GM19467 (cell line): ENCODE data around the gene PAPPA.

Experiments
- ATAC-seq: cut with Tn5 transposase; IDR thresholded peaks from one replicate; pipeline ENCODE4 v1.9.1; 2021; ENCODE audit warnings: mild to moderate bottlenecking, moderate library complexity; ENCODE audit not compliant: unreplicated experiment

Gene PAPPA

DNA sequence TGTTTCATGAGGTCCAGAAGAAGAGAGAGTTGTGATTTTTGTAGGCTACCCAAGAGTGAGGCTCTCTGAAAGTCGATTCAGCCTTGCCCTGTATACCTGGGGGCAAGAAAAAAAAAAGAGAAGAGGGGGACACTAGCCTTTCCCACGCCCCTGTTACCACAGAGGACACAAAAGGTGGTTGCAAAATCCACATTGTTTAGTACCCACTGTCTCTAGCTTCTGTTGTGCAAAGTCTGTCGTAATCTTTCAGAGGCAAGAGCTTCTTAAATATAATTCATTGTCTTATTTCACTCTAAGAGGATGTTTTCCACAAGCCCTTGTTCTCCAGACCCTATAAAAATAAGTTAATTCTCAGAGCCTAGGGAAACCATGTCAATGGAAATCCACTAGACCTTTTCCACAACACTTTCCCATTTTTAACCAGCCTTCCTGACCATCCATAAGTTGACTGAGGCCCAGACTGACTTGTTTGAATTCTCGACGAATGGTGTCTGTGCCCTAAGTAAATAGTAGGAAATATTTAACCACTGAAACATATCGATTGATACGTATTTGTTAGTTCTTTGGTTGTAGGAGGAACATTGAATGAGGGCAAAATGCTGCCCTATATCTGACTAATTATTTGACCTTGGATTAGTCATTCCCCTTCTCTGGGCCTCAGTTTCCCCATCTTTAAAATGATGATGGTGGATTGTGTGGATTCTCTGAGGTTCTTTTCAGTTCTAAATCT lies 182.7 kb downstream of the PAPPA start:
- ATAC-seq, result no peak

DNA sequence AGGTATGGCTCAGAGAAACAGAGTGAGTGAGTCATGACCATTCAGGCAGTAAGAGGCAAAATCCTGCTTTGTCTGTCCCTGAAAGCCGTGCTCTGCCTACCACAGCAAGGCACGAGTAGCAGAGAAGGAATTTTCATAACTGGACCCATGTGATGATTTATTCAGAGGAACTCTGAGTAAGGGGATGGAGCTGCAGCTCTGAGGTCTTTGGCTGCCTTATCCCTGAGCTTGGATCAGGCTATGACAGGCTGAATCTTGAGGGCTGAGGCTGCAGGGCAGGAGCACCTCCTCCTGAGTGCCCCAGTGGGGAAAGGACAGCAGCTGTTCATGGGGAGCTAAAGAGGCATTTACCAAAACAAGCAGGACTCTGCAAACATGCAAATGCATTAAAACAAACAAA lies 183.4 kb downstream of the PAPPA start:
- no peak for ATAC-seq

DNA sequence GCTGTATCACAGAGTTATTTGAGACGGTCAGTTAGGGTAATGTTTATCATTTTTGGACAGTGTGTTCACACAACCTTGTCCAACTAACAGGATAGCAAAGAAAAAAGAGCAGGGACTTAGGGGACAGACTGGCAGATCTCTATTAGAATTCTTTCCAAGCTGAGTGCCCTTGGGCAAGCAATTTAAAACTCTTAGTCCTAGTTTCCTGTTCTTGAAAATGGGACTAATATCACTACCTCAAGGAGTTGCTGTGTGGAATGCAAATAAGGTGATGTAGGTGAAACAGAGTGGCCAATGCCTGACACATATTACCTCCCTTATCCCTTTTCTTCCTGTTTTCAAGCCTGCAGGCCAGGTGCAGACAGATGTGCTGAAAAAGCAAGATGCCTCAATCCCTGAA lies 186.7 kb downstream of the PAPPA start:
- no peak for ATAC-seq

DNA sequence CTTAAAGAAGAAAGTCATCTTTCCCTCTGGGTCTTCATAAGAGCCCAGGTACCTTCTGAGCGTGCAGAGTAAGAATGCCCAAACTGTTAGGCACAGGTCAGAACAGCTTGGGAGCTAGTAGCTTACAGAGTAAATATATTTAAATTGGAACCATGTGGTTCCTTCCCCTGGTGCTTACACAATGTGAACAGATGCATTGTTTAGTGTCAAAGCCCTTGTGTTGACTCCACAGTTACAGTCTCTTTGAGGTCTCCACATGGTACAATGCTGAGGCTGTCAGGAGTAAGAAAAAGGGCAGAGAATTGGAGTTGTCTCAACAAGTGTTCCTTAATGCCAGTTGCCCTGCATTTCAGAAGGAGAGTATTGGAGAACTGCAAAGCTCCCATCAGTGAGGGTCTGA lies 188.5 kb downstream of the PAPPA start:
- no peak for ATAC-seq

DNA sequence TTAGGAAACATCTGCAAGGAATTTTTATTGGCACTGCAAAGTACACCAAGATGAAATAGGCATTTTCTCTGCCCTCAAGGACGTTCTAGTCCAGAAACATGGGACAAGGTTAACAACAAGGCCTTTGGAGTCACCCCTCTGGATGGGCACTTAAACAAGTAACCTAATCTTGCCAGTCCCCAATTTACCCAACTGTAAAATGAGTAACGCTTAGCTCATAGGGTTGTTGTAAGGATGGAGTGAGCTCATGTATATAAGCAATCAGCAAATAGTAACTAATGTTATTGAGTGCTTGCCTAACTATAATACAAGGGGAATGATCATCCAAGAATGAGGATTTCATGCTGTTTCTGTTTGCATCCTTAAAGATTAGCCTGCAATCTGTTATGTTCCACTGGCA lies 189.3 kb downstream of the PAPPA start:
- ATAC-seq, result no peak

DNA sequence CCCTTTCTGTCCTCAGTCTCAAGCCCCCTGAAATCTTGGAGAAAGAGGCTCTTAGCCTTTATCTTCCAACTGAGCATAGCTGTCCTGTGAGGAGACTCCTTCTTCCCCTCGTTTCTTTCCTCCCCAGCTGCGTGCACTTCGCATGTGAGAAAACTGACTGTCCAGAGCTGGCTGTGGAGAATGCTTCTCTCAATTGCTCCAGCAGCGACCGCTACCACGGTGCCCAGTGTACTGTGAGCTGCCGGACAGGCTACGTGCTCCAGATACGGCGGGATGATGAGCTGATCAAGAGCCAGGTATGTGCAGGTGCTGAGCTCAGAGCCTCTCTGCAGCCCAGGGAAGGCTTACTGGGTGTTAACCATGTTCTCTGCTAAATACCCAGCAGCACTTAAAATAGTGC lies 190.8 kb downstream of the PAPPA start:
- no peak for ATAC-seq

DNA sequence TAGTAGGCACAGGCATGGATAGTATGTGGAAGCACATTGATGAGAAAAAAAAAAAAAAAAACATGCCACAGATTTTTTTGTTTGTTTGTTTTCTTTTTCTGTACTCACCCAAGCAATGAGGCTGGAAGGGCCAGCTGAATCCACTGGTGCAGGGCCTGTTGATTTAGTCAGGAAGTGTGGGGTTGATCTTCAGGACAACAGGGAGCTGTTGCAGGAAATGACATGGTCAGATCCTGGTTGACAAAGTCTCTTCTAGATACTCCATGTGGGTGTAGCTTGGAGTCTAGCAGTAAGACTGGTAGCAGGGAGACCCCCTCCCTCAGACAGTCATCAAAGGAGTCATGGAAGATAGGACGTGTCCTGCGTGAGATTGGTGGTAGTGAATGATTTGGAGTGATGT lies 191.8 kb downstream of the PAPPA start:
- ATAC-seq, result no peak

DNA sequence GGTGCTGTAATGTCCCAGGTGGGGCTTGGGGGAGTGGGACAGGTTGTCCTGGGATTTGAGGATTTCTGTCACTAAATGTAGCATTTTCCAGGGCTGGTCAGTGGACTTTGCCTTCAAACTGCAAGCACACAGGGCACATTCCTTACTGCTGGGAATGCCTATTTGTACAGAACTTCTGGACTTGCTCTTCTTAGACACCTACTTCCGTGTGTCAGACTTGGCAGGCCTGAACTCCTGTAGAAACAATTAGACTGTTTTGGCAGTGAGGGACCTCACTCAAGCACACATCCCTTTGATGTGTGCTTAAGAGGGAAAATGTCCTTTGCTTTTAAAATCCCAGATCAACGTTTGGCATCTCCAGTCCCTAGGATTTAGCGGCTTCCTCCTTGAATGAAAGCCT lies 192.2 kb downstream of the PAPPA start:
- ATAC-seq, result no peak

DNA sequence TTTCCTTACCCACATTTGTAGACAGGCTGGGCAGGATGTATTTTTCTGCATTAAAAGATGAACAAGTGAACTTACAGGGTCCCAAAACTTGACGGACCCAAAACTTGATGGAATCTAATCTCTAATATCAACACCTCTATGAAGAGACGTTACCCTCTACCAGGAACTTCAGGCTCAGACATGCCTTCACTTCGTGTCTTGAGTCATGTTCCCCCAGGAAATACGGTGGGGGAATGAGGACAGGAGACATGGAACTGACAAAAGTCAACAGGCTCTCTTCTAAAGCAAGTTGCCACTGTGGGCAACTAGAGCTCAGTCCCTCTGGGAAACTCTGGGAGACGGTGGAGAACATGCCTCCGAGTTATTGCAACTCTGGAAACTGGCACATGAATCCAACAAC lies 196.1 kb downstream of the PAPPA start:
- no peak for ATAC-seq

DNA sequence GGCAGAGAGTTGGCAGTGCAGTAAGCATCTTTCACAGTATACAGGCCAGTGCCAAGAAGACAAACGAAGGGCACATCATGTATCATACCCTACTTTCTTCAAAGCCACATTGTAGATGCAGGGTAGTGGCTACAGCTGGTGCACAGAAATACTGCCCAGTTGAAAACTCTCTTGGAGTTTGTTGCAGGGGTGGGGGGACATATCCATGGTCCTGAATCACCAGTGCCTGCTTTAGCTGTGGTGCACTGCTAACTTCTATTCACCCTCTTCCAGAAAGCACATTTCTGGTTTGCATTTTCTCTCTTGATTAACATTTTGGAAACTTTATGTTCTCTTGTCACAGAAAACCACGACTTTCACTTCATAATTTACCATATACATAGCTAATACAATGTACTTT lies 196.6 kb downstream of the PAPPA start:
- ATAC-seq, result no peak

DNA sequence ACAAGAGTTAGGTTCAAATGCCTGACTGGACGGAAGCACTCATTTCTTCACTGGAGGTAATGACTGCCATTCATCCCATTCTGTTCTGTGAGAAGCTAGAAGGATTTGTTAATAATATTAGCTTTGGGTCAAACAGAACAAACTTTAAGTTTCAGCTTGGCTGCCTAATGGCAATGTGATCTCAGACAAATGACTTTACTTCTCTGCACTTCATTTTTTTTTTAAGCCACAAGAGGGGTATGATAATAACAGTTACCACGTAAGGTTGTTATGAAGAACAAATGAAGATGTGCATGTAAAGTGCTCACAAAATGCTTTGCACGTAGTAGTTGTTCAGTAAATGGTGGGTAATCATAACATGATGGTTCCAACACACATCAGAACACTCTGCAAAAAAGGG lies 199.4 kb downstream of the PAPPA start:
- ATAC-seq, result no peak

DNA sequence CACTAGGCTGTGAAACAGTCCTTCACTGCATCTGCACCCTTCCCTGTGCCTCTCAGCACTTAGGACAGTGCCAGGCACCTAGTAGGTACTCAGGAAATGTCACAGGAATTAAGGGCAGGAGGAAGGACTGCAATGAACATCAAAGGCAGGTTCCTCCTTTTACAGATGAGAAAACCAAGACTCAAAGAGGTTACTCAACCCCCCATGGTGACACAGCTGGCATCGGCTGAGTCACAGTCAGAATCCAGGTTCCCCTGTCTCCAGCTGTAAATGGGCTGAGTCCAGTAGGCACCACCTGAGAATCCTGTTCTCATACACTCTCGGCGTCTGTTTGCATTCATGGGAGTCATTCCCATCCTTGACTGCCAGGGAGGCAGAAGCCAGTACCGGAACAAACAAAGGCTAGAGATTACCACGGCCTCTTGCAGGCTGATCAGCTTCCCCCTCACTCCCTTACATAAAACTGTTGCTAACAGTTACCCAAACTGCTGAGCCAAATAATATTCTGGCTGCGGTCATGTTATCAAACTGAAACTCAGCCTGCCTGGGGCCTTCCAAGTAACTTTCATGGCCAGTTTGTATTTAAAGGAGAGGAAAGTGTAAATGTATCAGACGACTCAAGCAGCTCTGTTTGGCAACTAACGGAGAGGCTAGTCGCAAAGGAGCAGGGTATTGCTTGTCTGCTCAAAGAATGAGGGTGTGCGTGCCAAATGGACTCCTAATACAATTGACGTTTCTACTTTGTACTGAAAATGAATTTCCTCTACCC lies 201.7 kb downstream of the PAPPA start:
- no peak for ATAC-seq

DNA sequence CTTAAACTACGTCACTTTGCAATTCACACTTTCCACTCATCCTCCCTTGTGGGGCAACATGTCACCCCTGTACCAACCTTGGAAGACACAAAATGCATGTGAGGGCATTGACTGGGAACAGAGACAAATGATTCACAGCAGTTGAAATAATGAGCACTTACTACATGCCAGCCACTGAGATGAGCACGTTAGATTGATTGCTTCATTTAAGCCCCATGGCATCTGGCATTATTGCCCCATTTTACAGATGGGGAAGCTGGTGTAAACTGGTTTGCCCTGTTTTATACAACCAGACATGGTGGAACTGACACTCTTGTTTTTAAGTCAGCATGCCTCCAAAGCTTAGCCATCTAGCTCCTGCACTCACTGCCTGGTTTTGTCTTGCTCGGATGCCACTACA lies 204.7 kb downstream of the PAPPA start:
- ATAC-seq, result no peak

DNA sequence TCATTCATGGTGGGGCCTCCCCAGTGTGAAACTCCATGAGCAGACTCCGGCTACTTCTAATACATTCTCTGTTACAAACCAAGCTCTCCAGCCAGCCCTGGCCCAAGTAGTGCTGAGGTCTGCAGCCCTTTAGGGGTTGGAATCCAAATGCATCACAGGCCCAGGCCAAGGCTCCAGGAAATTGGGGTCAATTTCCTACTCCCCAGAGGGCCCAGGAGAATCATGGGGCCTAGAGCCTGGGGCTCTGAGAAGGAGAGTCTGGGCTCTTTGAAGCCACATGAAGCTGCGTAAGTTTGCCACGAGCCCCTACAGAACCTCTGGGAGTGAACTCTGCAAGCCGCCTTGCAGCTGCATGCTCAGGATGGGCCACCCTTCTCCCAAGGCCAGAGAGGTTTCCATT lies 206.4 kb downstream of the PAPPA start:
- ATAC-seq, result no peak

DNA sequence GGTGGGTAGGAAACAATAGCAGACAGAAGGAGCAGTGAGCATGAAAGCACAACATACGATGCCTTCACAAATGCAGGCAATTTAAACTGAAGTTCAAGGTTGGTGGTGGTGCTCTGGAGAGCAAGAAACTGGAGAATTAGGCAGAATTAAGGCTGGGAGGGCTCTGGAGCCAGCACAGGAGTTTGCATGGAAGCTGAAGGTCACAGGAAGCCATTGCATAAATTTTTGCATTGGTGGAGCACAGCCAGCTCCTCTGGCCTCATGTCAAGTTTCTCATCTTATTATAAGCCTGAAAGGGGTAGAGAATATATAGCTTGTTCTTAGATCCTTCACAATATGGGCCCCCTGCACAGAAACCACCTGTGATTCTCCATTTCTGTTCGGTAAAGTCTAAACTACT lies 207.4 kb downstream of the PAPPA start:
- ATAC-seq, result no peak

DNA sequence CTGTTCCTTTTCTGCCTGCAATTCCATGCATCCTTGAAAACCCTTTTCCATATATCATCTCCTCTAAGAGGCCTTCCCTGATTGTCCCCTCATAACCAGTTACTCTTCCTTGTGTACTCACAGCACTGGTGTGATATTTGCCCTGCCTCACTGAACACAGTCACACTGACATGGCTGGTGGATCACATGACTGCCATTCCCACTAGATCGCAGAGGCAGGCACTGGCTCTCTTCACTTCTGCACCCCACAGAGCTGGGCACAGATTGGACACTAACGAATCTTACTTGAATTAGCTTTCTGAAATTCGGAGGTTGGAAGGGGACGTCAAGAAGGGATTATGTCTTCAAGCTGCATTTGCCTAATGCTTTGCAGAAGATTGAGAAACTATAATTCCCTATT lies 208.0 kb downstream of the PAPPA start:
- ATAC-seq, result no peak

DNA sequence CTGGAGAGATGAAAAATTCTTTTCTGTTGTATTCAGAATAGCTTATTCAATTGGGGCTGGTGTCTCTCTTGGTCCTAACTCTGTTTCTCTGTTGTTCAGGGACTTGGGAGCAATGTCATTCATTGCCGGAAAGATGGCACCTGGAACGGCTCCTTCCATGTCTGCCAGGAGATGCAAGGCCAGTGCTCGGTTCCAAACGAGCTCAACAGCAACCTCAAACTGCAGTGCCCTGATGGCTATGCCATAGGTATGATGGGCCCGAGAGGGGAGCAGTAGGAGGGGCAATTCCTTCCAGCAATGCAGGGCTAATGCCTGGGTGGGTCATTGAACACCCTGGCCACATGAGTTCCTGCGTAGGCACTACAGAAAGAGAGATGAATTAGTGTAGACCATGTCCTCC lies 208.9 kb downstream of the PAPPA start:
- no peak for ATAC-seq

DNA sequence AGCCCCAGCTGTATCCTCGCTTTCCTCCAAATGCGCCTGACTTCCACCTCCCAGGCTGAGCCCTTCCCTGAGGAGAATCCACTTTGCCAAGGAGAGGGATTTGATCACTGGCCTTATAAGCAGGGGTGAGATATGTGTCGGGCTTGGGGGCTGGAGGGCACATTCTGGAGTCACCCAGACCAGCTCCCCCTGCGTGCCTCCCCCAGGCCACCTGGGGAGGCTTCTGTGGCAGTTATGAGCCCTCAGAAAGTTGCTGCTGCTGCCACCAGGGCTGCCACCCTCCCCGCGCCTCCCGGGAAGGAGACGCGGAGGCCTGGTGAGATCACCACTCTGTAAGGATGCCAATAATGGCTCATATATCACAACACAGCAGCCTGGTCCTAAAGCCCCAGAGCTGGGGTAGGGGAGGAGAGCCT lies 211.5 kb downstream of the PAPPA start:
- ATAC-seq, result no peak

DNA sequence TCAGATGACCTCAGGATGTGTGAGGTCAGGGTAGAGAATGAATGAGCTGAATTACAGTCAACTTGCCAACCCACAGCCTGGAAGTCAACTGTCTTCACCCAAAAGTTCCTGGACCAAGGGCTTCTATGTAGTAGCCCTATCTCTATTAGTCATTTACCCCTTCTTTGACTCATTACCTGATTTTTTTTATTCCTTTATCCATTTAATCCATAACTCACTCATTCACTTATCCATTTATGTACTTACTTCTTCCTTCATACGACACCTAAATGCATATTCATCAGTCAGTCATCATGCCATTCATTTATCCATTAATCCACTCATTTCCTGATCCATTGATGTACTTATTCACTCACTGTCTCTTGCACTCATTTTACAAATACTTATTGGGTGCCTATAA lies 212.7 kb downstream of the PAPPA start:
- ATAC-seq, result no peak

DNA sequence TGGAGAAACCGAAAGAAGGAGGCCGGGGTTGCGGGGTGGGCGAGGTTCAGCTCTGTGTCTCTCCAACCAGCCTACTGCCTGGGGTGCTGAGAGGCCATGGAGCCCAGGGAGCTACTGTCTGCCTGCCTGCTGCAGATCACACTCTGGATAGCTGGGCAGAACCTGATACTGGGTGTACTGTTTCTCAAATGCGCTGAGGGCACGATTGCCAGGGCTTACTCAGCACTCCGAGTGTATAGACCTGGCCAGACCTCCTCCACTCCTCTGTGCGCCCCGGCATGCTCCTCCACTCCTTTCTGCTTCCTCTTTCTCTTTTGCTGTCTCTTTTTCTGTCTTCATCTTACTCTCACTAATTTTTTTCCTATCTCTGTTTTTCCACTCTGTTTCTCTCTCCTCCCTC lies 215.1 kb downstream of the PAPPA start:
- no peak for ATAC-seq

DNA sequence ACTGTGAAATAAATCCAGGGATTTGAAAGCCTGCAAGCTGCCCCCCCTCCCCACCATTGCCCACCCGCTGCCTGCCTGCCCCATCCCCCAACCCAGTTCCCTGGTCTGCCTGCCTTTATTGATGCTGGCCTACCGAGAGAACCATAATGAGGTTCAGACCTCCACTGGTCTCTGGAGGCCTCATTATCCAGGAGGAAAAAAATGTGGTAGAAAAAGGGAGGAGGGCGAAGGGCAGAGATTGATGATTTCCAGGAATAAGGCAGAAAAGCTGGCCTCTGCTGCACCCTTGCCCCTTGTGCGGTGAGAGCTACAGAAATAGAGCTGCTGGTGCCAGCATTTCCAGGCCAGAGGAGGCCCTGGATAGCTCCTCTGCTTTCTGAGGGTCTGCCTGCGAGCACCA lies 216.1 kb downstream of the PAPPA start:
- no peak for ATAC-seq

DNA sequence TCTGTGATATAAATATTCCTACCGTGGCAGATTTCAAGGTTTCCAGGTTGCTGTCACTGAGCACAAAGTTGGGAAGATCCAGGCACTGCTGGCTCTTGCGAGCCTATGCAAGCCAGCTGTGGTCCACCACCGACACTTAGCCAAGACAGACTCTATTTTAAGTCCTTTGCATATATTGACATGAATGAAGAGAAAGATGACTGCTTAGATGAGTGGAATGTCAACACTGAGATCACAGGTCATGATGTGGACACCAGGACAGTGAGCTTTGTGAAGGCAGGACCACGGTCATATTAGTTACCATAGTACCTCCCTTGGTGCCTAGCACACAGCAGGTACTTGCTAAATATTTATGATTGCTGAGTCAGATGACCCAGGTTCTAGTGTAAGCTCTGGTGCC lies 217.0 kb downstream of the PAPPA start:
- ATAC-seq, result no peak
